ENCODE data around the gene STK11. TPM values are rescaled to one million over a fixed set of nuclear protein-coding genes. Genes with fewer than 3 reads are reported as not detected.

STK11 gene
- total RNA-seq, 3 donors from 2014 or later = 69.6 to 86.6 (median 76.3) TPM

DNA sequence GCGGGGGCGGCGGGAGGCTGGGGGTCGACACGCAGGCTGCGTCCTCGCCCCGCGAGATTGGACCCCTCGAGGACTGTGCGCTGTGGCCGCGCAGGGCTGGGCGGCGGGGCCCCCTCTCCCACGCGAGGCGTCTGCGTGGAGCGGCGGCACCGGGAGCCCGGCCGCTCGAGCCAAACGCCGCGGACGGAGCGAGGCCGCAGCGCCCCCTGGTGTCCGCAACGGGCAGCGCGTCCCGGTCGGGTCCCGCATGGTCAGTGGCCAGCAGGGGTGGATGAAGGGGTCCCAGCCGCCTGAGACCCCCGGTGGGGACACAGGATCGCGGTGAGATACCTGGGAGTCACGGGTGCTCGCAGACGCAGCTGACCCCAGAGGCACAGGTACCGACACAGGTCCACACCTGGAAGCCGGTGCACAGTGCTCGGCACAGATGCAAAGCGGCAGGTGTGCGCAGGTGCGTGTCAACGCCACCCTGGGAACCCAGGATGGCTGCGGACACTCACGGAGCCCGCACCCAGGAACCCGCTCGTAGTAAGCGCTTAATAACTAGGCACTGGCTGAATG lies 61.4 kb downstream of the STK11 start:
- Histone ChIP-seq H3K4me3 (peak overlapping the region; percentile 13), H3K9me3 (no peaks in the 10 kb centered on the region), H3K4me1 (ENCODE audit: low read depth) (peaks cover 69% of the 10 kb centered on the region), H3K36me3 (ENCODE audit: low read depth) (no peaks in the 10 kb centered on the region)
- ATAC-seq (peak; percentile 49), DNase-seq (peak; percentile 83 to 91 (median 87))
- TF ChIP-seq, protein P1, sequence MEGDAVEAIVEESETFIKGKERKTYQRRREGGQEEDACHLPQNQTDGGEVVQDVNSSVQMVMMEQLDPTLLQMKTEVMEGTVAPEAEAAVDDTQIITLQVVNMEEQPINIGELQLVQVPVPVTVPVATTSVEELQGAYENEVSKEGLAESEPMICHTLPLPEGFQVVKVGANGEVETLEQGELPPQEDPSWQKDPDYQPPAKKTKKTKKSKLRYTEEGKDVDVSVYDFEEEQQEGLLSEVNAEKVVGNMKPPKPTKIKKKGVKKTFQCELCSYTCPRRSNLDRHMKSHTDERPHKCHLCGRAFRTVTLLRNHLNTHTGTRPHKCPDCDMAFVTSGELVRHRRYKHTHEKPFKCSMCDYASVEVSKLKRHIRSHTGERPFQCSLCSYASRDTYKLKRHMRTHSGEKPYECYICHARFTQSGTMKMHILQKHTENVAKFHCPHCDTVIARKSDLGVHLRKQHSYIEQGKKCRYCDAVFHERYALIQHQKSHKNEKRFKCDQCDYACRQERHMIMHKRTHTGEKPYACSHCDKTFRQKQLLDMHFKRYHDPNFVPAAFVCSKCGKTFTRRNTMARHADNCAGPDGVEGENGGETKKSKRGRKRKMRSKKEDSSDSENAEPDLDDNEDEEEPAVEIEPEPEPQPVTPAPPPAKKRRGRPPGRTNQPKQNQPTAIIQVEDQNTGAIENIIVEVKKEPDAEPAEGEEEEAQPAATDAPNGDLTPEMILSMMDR (IDR thresholded peaks at IDR 0.05) = peak; percentile 86
- intact Hi-C loops (cut with DNase I, micrococcal nuclease) = loop anchor here in 1 of 2 donors (2.0 kb wide), 1 partner anchor 24 kb away; no protein-coding TSS in a partner anchor

DNA sequence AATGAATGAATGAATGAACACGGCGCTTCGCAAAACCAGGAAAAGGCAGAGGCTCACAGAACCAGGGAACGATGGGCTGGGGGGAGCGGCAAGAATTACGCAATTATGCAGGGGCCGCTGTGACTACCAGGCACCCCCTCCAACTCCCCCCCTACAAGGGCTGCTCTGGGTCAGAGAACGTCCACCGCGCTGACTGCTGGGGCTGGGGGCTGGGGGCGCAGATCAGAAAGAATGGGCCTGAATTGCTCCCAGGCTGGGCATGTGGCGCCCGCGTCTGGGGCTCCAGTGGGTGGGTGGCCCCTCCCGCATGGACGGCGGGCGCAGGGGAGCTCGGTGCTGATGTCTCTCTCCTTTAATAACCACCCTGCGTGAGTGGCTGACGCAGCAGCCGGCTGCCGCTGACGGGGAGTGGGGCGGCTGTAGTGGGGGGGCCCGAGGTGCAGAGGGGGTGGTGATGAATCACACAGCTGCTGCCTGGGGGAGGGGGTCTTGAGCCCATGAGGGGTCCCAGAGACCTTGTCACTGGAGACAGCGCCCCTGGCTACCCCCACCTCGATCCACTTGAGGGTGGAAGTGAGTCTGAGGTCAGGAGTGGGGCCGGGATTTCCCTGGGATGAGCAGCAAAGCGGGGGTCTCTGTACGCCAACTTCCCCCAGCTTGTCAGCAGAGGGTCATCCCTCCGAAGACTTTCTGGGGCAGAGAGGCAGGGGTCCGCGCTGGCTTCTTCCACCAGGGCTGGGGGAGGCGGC lies 62.1 kb downstream of the STK11 start:
- TF ChIP-seq, protein P1 (IDR thresholded peaks at IDR 0.05) = no peak
- intact Hi-C loops (cut with DNase I, micrococcal nuclease) = loop anchor here in 1 of 2 donors (2.0 kb wide), 1 partner anchor 25 kb away; no protein-coding TSS in a partner anchor
- peak in 1 of 3 donors; percentile 57 for DNase-seq
- Histone ChIP-seq H3K9me3 (no peaks in the 10 kb centered on the region), H3K36me3 (ENCODE audit: low read depth) (peaks cover 2% of the 10 kb centered on the region), H3K4me3 (no peak overlapping the region), H3K4me1 (ENCODE audit: low read depth) (peaks cover 69% of the 10 kb centered on the region)
- ATAC-seq = no peak

DNA sequence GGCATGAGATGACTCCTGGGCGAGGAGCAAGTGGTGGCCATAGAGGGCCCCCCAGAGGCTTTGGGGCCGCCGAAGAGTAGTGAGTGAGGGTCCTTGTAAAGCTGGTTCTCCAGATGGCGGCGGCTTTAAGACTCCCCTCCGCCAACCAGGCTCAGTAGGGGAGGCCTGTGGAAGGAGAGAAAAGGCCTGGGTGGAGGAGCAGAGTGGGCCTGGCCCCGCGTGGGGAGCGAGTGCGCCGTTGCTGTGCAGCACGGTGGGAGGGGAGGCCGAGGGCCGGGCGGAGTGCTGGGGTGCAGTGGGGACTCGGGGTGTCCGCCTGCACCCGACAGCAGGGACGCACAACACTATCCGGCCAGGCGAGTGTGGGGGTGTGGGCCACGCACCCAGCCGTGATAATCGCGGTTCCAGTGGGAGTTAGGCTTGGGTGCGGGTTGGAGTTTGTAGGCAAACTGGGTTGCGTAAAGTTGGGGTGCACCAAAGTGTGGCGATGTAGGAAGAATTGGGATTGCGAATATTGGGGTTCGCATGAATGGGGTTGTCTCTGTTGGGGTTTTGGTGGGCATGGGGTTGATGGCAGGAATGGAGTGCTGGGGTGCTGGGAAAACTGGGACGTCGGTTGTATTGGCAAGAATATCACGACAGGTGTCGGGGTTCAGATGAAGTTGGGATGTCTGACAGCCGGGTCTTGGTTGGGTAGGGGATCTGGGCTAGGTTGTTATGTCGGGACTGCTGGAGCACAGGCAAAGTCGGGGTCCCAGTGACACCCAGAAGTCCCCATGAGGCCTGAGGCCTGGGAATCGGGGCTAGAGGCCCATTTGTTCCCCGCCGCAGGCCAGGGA lies 62.9 kb downstream of the STK11 start:
- H3K4me3 ChIP-seq = peak overlapping the region; percentile 86
- ATAC-seq (no peak), DNase-seq (peak in 1 of 3 donors; percentile 78)
- peaks cover 74% of the 10 kb centered on the region for H3K4me1 ChIP-seq (ENCODE audit: low read depth)
- peaks cover 10% of the 10 kb centered on the region for H3K36me3 ChIP-seq (ENCODE audit: low read depth)
- intact Hi-C loops (cut with DNase I, micrococcal nuclease) = no loop called here
- H3K9me3 ChIP-seq = no peaks in the 10 kb centered on the region
- TF ChIP-seq, protein P1 (IDR thresholded peaks at IDR 0.05) = no peak

DNA sequence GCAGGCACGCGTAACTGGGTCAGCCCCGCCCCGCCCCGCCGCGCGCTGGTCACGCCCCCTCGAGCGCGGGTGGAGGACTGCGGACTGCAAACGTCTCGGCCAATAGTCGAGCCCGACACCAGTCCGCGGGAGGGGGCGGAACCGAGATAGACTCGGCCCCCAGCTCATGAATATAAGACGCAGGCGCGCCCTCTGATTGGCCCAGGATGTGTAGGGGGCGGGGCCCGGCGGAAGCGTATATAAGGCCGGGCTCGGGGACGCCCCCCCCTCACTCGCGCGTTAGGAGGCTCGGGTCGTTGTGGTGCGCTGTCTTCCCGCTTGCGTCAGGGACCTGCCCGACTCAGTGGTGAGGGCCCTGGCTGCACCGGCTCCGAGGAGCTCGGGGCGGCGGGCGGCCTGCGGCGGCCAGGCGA lies 63.5 kb downstream of the STK11 start, which contains the start of gene CIRBP:
CIRBP (plus strand) TSS at position 268 of the 413 bp plus-strand sequence. CDS start 1,602 bp downstream, outside the sequence.
- TF ChIP-seq, protein P1 (IDR thresholded peaks at IDR 0.05) = no peak
- Histone ChIP-seq H3K9me3 (no peaks in the 10 kb centered on the region), H3K4me3 (peak within 1 kb of the TSS; percentile 86), H3K36me3 (ENCODE audit: low read depth) (peaks cover 14% of the 10 kb centered on the region), H3K4me1 (ENCODE audit: low read depth) (peaks cover 79% of the 10 kb centered on the region)
- peak; percentile 77 for ATAC-seq
- intact Hi-C loops (cut with DNase I, micrococcal nuclease) = no loop called here
- DNase-seq = peak; percentile 100

DNA sequence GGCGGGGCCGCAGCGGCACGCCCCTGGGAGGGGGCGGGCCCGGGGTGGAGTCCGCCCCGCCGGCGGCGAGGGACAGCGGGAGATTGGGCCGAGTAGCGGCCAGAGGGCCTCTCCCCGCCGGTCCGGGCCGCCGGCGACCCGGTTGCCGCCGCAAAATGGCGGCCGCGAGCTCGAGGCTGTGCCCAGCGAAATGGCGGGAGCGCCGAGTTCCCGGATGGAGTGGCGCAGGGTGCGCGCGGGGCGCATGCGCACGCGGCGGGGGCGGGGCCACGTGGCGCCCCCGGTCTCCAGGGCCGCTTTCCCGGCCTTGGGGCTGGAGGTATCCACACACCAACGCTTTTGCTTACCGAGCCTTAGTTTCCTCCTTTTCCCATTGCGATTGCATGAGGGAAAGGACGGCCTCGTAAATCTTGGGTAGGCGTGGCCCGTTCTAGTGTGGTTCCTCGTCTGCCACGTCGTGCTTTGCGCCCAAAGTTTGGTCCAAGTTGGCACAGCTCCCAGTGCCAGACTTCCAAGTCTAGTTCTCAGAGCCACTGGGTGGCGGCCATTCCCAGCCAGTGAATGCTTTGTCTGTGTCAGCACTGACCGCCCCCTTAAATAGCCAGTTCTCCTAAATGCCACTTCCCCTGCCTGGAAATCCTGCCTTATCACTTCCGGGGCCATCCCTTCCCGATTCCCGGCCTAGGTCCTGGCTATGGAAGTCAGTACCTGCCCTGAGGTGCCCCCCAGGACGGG lies 64.1 kb downstream of the STK11 start:
- DNase-seq = peak; percentile 86 to 93 (median 92)
- Histone ChIP-seq H3K4me1 (ENCODE audit: low read depth) (peaks cover 84% of the 10 kb centered on the region), H3K36me3 (ENCODE audit: low read depth) (peaks cover 19% of the 10 kb centered on the region), H3K4me3 (peak overlapping the region; percentile 86), H3K9me3 (no peaks in the 10 kb centered on the region)
- ATAC-seq = peak; percentile 39
- TF ChIP-seq, protein P1 (IDR thresholded peaks at IDR 0.05) = peak; percentile 7
- intact Hi-C loops (cut with DNase I, micrococcal nuclease) = no loop called here

Data from mucosa of descending colon (tissue), 3 donors.